Measurements from ENCODE around the gene IGIP.

DNA sequence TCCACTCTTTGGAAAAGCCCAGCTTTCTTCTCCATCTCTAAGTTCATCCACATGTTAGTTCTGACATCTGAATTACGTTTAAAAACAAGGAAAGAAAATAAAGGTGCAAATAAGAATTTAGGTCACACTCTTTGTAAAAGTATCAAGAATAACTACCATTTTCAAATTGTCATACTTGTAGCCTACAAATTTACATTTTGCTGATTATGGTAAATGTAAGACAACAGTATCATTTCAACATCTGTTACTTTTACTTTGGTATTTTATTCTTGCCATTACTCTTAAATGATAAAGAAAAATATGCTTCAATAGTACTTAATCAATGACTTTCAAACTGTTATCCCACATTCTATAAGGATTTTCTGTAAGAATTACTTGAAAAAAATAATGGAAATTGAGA, 21.6 kb upstream of the IGIP start:
- TF ChIP-seq ZBTB7A (IDR thresholded peaks at IDR 0.05; ENCODE audit: low read depth) (no peak), REST (IDR thresholded peaks at IDR 0.05; ENCODE audit: low read depth) (no peak), YY1 (IDR thresholded peaks at IDR 0.05; ENCODE audit: low read depth) (no peak), TAF1 (IDR thresholded peaks at IDR 0.05; ENCODE audit: low read depth) (no peak), EP300 (IDR thresholded peaks at IDR 0.05; ENCODE audit: borderline replicate concordance) (no peak), CREB1 (IDR thresholded peaks at IDR 0.05; ENCODE audit: low read depth) (no peak), NFIC (IDR thresholded peaks at IDR 0.05) (no peak), TEAD4 (IDR thresholded peaks at IDR 0.05) (no peak), RAD21 (IDR thresholded peaks at IDR 0.05; ENCODE audit: low read depth) (no peak), CEBPB (IDR thresholded peaks at IDR 0.05) (no peak), TCF12 (IDR thresholded peaks at IDR 0.05; ENCODE audit: low read depth) (no peak), MAX (IDR thresholded peaks at IDR 0.05) (no peak), EGR1 (IDR thresholded peaks at IDR 0.05) (no peak)
- TF ChIP-seq, protein P1, sequence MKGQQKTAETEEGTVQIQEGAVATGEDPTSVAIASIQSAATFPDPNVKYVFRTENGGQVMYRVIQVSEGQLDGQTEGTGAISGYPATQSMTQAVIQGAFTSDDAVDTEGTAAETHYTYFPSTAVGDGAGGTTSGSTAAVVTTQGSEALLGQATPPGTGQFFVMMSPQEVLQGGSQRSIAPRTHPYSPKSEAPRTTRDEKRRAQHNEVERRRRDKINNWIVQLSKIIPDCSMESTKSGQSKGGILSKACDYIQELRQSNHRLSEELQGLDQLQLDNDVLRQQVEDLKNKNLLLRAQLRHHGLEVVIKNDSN (IDR thresholded peaks at IDR 0.05) = no peak

Measured in Ishikawa (cell line).